22Rv1 (cell line): ENCODE measurements around the gene RPAIN.

Source experiments
- CTCF ChIP-seq: fragments of 450-650 bp; IDR thresholded peaks from 2 replicates; pipeline ENCODE4 v1.5.1; 2017; ENCODE audit warnings: mild to moderate bottlenecking
- ZFX ChIP-seq: fragments of 450-650 bp; IDR thresholded peaks from 2 replicates; pipeline ENCODE4 v1.6.1; 2017; ENCODE audit warnings: antibody characterized with exemption, borderline replicate concordance

GRCh38 chr17:5434984-5435383, 15.0 kb downstream of the RPAIN start:
- TF ChIP-seq CTCF, result no peak
- no peak for TF ChIP-seq ZFX
